IMR-90 (cell line): Measurements from ENCODE around the gene SYMPK. TPM values are rescaled to one million over a fixed set of nuclear protein-coding genes. Genes with fewer than 3 reads are reported as not detected.

Experiments
- ATAC-seq: fragments of 200-7000 bp; cut with Tn5 transposase; 2 replicates; pipeline ENCODE4 v1.9.1; 2020; ENCODE audit warnings: low read depth, mild to moderate bottlenecking, moderate library complexity
- BruUV-seq: library from RNA; stranded (reverse); fragments of 400-500 nt; replicated peaks from 2 replicates; lab custom pipeline; 2021; lab: Mats Ljungman, UMichigan
- CTCF ChIA-PET: fragments of 300-600 bp; formaldehyde crosslinking; extraction: SDS; loops from one replicate; lab custom pipeline; 2021; ENCODE audit warnings: antibody characterized with exemption; lab: Yijun Ruan, JAX
- POLR2A ChIA-PET: fragments of 300-600 bp; sonication (Branson Sonifier 250); formaldehyde crosslinking; loops from one replicate; lab custom pipeline; 2022; ENCODE audit warnings: antibody characterized with exemption; ENCODE audit not compliant: unreplicated experiment; lab: Charles Lee
- DNase-seq: peaks from one replicate; pipeline ENCODE4 v3.0.0; 2013
- H2AFZ ChIP-seq: replicated peaks from 2 replicates; pipeline ENCODE3; 2013; ENCODE audit warnings: low read length, mild to moderate bottlenecking; ENCODE audit not compliant: poor library complexity
- H2AK5ac ChIP-seq: 2 replicates; pipeline ENCODE4 v1.6.1; 2013; ENCODE audit warnings: low read depth, low read length, inconsistent platforms
- H2AK9ac ChIP-seq: replicated peaks from 2 replicates; pipeline ENCODE3; 2013; ENCODE audit warnings: mild to moderate bottlenecking, low read depth, low read length, moderate library complexity; ENCODE audit not compliant: poor library complexity
- H2BK120ac ChIP-seq: 2 replicates; pipeline ENCODE4 v1.6.1; 2013; ENCODE audit warnings: low read depth, low read length, inconsistent platforms
- H2BK15ac ChIP-seq: 3 replicates; pipeline ENCODE4 v1.6.1; 2013; ENCODE audit warnings: low read depth, low read length, inconsistent platforms
- H2BK20ac ChIP-seq: 2 replicates; pipeline ENCODE4 v1.6.1; 2013; ENCODE audit warnings: low read depth, mild to moderate bottlenecking, inconsistent platforms, low read length, moderate library complexity
- H2BK5ac ChIP-seq: 2 replicates; pipeline ENCODE4 v1.6.1; 2013; ENCODE audit warnings: mild to moderate bottlenecking, low read depth, low read length, inconsistent platforms; ENCODE audit not compliant: poor library complexity, severe bottlenecking
- H3K14ac ChIP-seq: replicated peaks from 2 replicates; pipeline ENCODE4 v1.6.1; 2013; ENCODE audit warnings: low read depth, low read length, inconsistent platforms
- H3K18ac ChIP-seq: 2 replicates; pipeline ENCODE4 v1.6.1; 2013; ENCODE audit warnings: low read depth, low read length, control low read depth
- H3K23ac ChIP-seq: 2 replicates; pipeline ENCODE4 v1.6.1; 2013; ENCODE audit warnings: low read depth, low read length, inconsistent platforms
- H3K27ac ChIP-seq: 2 replicates; pipeline ENCODE4 v1.5.1; 2013; ENCODE audit warnings: mild to moderate bottlenecking, control low read depth, low read length; ENCODE audit not compliant: insufficient read depth
- H3K27me3 ChIP-seq: 2 replicates; pipeline ENCODE4 v1.6.1; 2013; ENCODE audit warnings: low read length; ENCODE audit not compliant: control insufficient read depth, insufficient read depth
- H3K36me3 ChIP-seq: 2 replicates; pipeline ENCODE4 v1.6.1; 2013; ENCODE audit warnings: low read length, mixed read lengths; ENCODE audit not compliant: control insufficient read depth, insufficient read depth
- H3K4ac ChIP-seq: 2 replicates; pipeline ENCODE4 v1.6.1; 2013; ENCODE audit warnings: low read depth, low read length, inconsistent platforms
- H3K4me1 ChIP-seq: 2 replicates; pipeline ENCODE4 v1.6.1; 2013; ENCODE audit warnings: low read length, mixed read lengths; ENCODE audit not compliant: control insufficient read depth, insufficient read depth
- H3K4me2 ChIP-seq: 2 replicates; pipeline ENCODE4 v1.6.1; 2013; ENCODE audit warnings: low read depth, mild to moderate bottlenecking, control low read depth, low read length, moderate library complexity
- H3K4me3 ChIP-seq: 2 replicates; pipeline ENCODE4 v1.5.1; 2013; ENCODE audit warnings: low read depth, mild to moderate bottlenecking, control low read depth, low read length, moderate library complexity; ENCODE audit not compliant: insufficient read depth
- H3K56ac ChIP-seq: 2 replicates; pipeline ENCODE4 v1.6.1; 2013; ENCODE audit warnings: low read length, inconsistent platforms; ENCODE audit not compliant: insufficient read depth; ENCODE audit errors: extremely low read depth
- H3K79me1 ChIP-seq, 2 experiments: 2 replicates each; pipeline ENCODE4 v1.6.1; 2013; ENCODE audit warnings: low read length in 2 of 2, inconsistent platforms in 1 of 2, low read depth in 1 of 2
- H3K9ac ChIP-seq: 2 replicates; pipeline ENCODE4 v1.6.1; 2013; ENCODE audit warnings: low read depth, low read length, control low read depth
- H3K9me1 ChIP-seq: 2 replicates; pipeline ENCODE4 v1.6.1; 2013; ENCODE audit warnings: low read length, inconsistent platforms; ENCODE audit not compliant: insufficient read depth
- H3K9me3 ChIP-seq: 2 replicates; pipeline ENCODE4 v1.6.1; 2013; ENCODE audit warnings: low read length; ENCODE audit not compliant: control insufficient read depth, insufficient read depth
- H4K20me1 ChIP-seq: 2 replicates; pipeline ENCODE4 v1.6.1; 2013; ENCODE audit warnings: low read length, inconsistent platforms; ENCODE audit not compliant: insufficient read depth
- H4K5ac ChIP-seq: 2 replicates; pipeline ENCODE4 v1.6.1; 2013; ENCODE audit warnings: mild to moderate bottlenecking, low read depth, low read length, control low read depth
- H4K8ac ChIP-seq, 2 experiments: 2 replicates each; pipeline ENCODE4 v1.6.1; 2013; ENCODE audit warnings: low read depth in 2 of 2, low read length in 2 of 2, control low read depth in 1 of 2, inconsistent platforms in 1 of 2
- H4K91ac ChIP-seq: 2 replicates; pipeline ENCODE4 v1.6.1; 2013; ENCODE audit warnings: low read depth, low read length, inconsistent platforms; ENCODE audit not compliant: insufficient read depth
- BHLHE40 ChIP-seq: fragments of 150-350 bp; IDR thresholded peaks from 2 replicates; pipeline ENCODE4 v1.6.1; 2016; ENCODE audit warnings: mild to moderate bottlenecking, low read depth, low read length
- CEBPB ChIP-seq: IDR thresholded peaks from 2 replicates; pipeline ENCODE4 v1.6.1; 2012; ENCODE audit warnings: low read depth, low read length, improper control_type of control experiment
- CHD1 ChIP-seq: IDR thresholded peaks from 2 replicates; pipeline ENCODE4 v1.6.1; 2012; ENCODE audit warnings: low read depth, low read length, improper control_type of control experiment
- CTCF ChIP-seq: conservative IDR thresholded peaks from 2 replicates; pipeline ENCODE4 v1.5.1; 2012; ENCODE audit warnings: mild to moderate bottlenecking, low read depth, low read length, improper control_type of control experiment
- FOS ChIP-seq: fragments of 150-350 bp; IDR thresholded peaks from 2 replicates; pipeline ENCODE4 v1.6.1; 2016; ENCODE audit warnings: low read depth, low read length
- MAFK ChIP-seq: IDR thresholded peaks from 2 replicates; pipeline ENCODE4 v1.6.1; 2012; ENCODE audit warnings: low read depth, low read length, improper control_type of control experiment
- MAZ ChIP-seq: IDR thresholded peaks from 2 replicates; pipeline ENCODE4 v1.6.1; 2012; ENCODE audit warnings: low read depth, mild to moderate bottlenecking, low read length, improper control_type of control experiment, moderate library complexity, borderline replicate concordance
- MXI1 ChIP-seq: IDR thresholded peaks from 2 replicates; pipeline ENCODE4 v1.6.1; 2012; ENCODE audit warnings: low read depth, mild to moderate bottlenecking, low read length, moderate library complexity, borderline replicate concordance
- NFE2L2 ChIP-seq: fragments of 150-350 bp; IDR thresholded peaks from 2 replicates; pipeline ENCODE4 v1.6.1; 2016; ENCODE audit warnings: low read depth, mild to moderate bottlenecking, low read length
- POLR2A ChIP-seq: IDR thresholded peaks from 2 replicates; pipeline ENCODE4 v1.6.1; 2012; ENCODE audit warnings: mild to moderate bottlenecking, low read depth, low read length
- RAD21 ChIP-seq: IDR thresholded peaks from 2 replicates; pipeline ENCODE4 v1.6.1; 2012; ENCODE audit warnings: low read length, improper control_type of control experiment
- RCOR1 ChIP-seq: IDR thresholded peaks from 2 replicates; pipeline ENCODE4 v1.6.1; 2012; ENCODE audit warnings: mild to moderate bottlenecking, low read length, improper control_type of control experiment; ENCODE audit not compliant: insufficient replicate concordance
- RFX5 ChIP-seq: IDR thresholded peaks from 2 replicates; pipeline ENCODE4 v1.8.0; 2012; ENCODE audit warnings: low read depth, mild to moderate bottlenecking, low read length, moderate library complexity
- SMC3 ChIP-seq: fragments of 150-350 bp; IDR thresholded peaks from 2 replicates; pipeline ENCODE4 v1.6.1; 2016; ENCODE audit warnings: low read depth, mild to moderate bottlenecking, antibody characterized with exemption, low read length, moderate library complexity
- USF2 ChIP-seq: fragments of 150-350 bp; IDR thresholded peaks from 2 replicates; pipeline ENCODE4 v1.6.1; 2017; ENCODE audit warnings: mild to moderate bottlenecking, antibody characterized with exemption, low read length, low read depth
- WGBS, 2 experiments: methylation state at CpG; one replicate each; pipeline versions ENCODE4 v1.1.5 to v1.1.7; 2013; ENCODE audit warnings: missing lambda C conversion rate in 2 of 2; ENCODE audit not compliant: insufficient read length in 1 of 2; ENCODE audit errors: extremely low coverage in 2 of 2; 5-methylcytosine and 5-hydroxymethylcytosine counted together
- dilution Hi-C: fragments of 300-500 bp; cut with HindIII; formaldehyde crosslinking; loops from one replicate; pipeline ENCODE4 v1.14.3; 2018; ENCODE audit warnings: low sequenced_read_pairs; ENCODE audit not compliant: unreplicated experiment
- in situ Hi-C: fragments of 300-500 bp; cut with MboI; formaldehyde crosslinking; loops from 3 replicates; pipeline ENCODE4 v1.14.3; 2019; ENCODE audit warnings: low sequenced_read_pairs, inconsistent platforms, mixed read lengths
- intact Hi-C: fragments of 100-400 bp; cut with micrococcal nuclease; formaldehyde crosslinking; loops from 2 replicates; pipeline ENCODE4 v1.10.0; 2022
- polyA plus RNA-seq, 3 experiments: library from polyadenylated mRNA; depleted of rRNA; stranded (reverse); fragments of >200 nt; gene quantifications; 2 replicates each; pipeline ENCODE4 v1.2.3, GENCODE V29; 2012; ENCODE audit warnings: low replicate concordance in 1 of 3
- total RNA-seq: library from RNA; depleted of rRNA; stranded (reverse); fragments of >200 nt; gene quantifications from 2 replicates; pipeline ENCODE4 v1.2.3, GENCODE V29; 2012

Gene SYMPK
- total and polyA plus RNA-seq, 2 of the 4 experiments (the other 2 are of a cell fraction), result 35.3 to 71.5 TPM

GRCh38 chr19:45886427-45887199 is 23.7 kb upstream of the SYMPK start:
- peak overlapping the region; percentile 95 for H2AFZ ChIP-seq
- WGBS, 2 experiments, result 0% methylated on average over 7 of the region's 32 CpGs; no CpG with 5 or more reads in 1 of the 2 experiments
- peak overlapping the region; percentile 75 for H2BK120ac ChIP-seq
- H2BK5ac ChIP-seq, result peak overlapping the region; percentile 86
- H3K9me3 ChIP-seq, result no peaks in the 10 kb centered on the region
- ChIA-PET CTCF (no interaction called here), POLR2A (no interaction called here)
- H3K14ac ChIP-seq, result peak overlapping the region; percentile 98
- peak overlapping the region; percentile 55; the same call in 1 of the 3 replicates for H2BK15ac ChIP-seq
- peak overlapping the region; percentile 85 for H2AK5ac ChIP-seq
- peaks cover 6% of the 10 kb centered on the region; the same call in 1 of the 2 replicates for H3K9me1 ChIP-seq
- H4K5ac ChIP-seq, result peak overlapping the region; percentile 86
- peak overlapping the region; percentile 74 for H3K4me3 ChIP-seq
- dilution Hi-C loops (no loop called here), intact Hi-C loops (loop anchor here (2.0 to 5.0 kb wide), 2 partner anchors 24 to 111 kb away; partner anchors contain the start of genes CCDC61 and SYMPK), in situ Hi-C loops (no loop called here)
- H3K4me1 ChIP-seq, result peaks cover 10% of the 10 kb centered on the region
- peak overlapping the region; percentile 89 for H3K9ac ChIP-seq
- peak overlapping the region; percentile 65 for H3K23ac ChIP-seq
- H3K56ac ChIP-seq, result peak overlapping the region; percentile 75
- DNase-seq (peak; percentile 92), ATAC-seq (peak; percentile 79)
- H3K4ac ChIP-seq, result peak overlapping the region; percentile 97
- H2AK9ac ChIP-seq, result peak overlapping the region; percentile 93
- H4K8ac ChIP-seq, result peak overlapping the region; percentile 99 to 100
- H3K27me3 ChIP-seq, result no peaks in the 10 kb centered on the region
- BruUV-seq, result no TSS peak
- H3K4me2 ChIP-seq, result peak overlapping the region; percentile 86
- H4K20me1 ChIP-seq, result peaks cover 15% of the 10 kb centered on the region
- H2BK20ac ChIP-seq, result no peak overlapping the region; the same call in 1 of the 2 replicates
- H3K36me3 ChIP-seq, result peaks cover 8% of the 10 kb centered on the region; the same call in 1 of the 2 replicates
- peaks cover 8 to 30% of the 10 kb centered on the region in 2 experiments for H3K79me1 ChIP-seq
- peak overlapping the region; percentile 92 for H3K27ac ChIP-seq
- peak overlapping the region; percentile 68 for H3K18ac ChIP-seq
- peak overlapping the region; percentile 97 for H4K91ac ChIP-seq
- TF ChIP-seq CHD1, result peak; percentile 76
- TF ChIP-seq USF2, result no peak
- no peak for TF ChIP-seq BHLHE40
- TF ChIP-seq NFE2L2, result no peak
- TF ChIP-seq SMC3, result 0 out of 2 replicates have a peak, but pooled peaks have one; percentile 3
- TF ChIP-seq FOS, result no peak
- TF ChIP-seq MXI1, result 0 out of 2 replicates have a peak, but pooled peaks have one; percentile 17
- no peak for TF ChIP-seq RAD21
- peak; percentile 97; the same call in 1 of the 2 replicates for TF ChIP-seq MAZ
- TF ChIP-seq MAFK, result no peak
- no peak for TF ChIP-seq RFX5
- 0 out of 2 replicates have a peak, but pooled peaks have one; percentile 19 for TF ChIP-seq CEBPB
- peak; percentile 30; the same call in 1 of the 2 replicates for TF ChIP-seq POLR2A
- TF ChIP-seq CTCF, result no peak
- no peak for TF ChIP-seq RCOR1
